ENCODE data around the gene NHLRC2. TPM values are rescaled to one million over a fixed set of nuclear protein-coding genes. Genes with fewer than 3 reads are reported as not detected.

The NHLRC2 gene
- total and polyA plus RNA-seq, 9 donors, result 5.8 to 71.7 (median 43.8) TPM

DNA sequence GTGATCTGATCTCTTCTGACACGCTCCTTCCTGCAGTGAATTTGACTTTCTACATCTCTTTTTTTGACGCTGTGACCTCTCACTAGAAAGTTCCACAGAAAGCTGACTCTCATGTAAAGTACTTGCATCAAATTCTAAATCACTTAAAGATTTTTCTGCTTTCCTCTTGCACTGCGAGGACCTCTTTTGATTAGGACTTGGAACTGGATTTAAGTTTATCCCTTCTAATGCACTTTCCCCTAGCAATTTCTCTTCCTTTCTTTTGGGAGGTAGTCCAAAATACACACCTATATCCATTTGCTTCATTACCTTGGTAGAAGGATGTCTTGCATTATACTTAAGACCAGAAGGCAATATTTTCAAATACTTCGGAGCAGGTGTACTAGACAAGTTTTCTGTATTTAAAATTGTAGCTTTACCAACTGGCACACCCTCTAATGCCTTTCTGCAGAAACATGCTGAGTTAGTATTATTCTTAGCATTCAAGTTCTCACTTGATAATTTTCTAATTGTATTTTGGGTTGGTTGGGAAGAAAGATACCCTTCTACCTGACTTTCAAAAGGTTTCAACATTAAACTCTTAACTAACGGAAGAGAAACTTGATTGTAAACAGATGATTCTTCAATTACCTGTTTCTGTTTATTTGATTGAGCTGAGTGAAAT is 5.2 kb upstream of the NHLRC2 start:
- DNase-seq, result no peak
- WGBS, 3 donors, result 95 to 97% (median 97%) methylated on average over 5 of the region's 5 CpGs
- Histone ChIP-seq H3K27me3 (no peaks in the 10 kb centered on the region), H3K36me3 (no peaks in the 10 kb centered on the region), H3K4me1 (ENCODE audit: insufficient read depth) (peaks cover 7% of the 10 kb centered on the region), H3K27ac (no peak overlapping the region), H3K9me3 (no peaks in the 10 kb centered on the region), H3K4me3 (no peak overlapping the region)
- TF ChIP-seq EP300 (IDR thresholded peaks at IDR 0.05) (no peak), POLR2A (IDR thresholded peaks at IDR 0.05) (no peak)
- TF ChIP-seq, protein P1, sequence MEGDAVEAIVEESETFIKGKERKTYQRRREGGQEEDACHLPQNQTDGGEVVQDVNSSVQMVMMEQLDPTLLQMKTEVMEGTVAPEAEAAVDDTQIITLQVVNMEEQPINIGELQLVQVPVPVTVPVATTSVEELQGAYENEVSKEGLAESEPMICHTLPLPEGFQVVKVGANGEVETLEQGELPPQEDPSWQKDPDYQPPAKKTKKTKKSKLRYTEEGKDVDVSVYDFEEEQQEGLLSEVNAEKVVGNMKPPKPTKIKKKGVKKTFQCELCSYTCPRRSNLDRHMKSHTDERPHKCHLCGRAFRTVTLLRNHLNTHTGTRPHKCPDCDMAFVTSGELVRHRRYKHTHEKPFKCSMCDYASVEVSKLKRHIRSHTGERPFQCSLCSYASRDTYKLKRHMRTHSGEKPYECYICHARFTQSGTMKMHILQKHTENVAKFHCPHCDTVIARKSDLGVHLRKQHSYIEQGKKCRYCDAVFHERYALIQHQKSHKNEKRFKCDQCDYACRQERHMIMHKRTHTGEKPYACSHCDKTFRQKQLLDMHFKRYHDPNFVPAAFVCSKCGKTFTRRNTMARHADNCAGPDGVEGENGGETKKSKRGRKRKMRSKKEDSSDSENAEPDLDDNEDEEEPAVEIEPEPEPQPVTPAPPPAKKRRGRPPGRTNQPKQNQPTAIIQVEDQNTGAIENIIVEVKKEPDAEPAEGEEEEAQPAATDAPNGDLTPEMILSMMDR (IDR thresholded peaks at IDR 0.05), result no peak
- intact Hi-C loops (cut with DNase I), result no loop called here

DNA sequence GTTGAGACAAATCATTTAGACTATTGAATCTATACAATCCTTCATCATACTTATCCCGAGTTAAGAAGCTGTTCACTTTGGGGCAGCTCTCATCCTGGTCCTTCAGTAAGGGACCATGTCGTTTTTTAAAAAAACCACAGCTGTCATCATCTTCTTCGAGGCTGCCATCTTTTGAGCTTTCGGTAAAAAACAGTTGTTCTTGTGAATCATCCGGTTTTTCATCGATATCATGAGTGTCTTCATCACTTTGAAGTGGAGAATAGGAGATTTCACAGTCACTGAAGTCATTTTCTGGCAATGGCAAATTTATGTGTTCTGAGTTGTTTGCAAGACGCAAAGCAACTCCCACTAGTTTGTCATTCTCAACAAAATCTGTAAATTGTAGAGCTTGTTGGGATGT is 4.5 kb upstream of the NHLRC2 start:
- H3K36me3 ChIP-seq, result no peaks in the 10 kb centered on the region
- DNase-seq, result no peak
- no peak overlapping the region for H3K4me3 ChIP-seq
- WGBS, 3 donors, result 94 to 96% (median 95%) methylated on average over 7 of the region's 7 CpGs
- intact Hi-C loops (cut with DNase I), result no loop called here
- no peaks in the 10 kb centered on the region for H3K27me3 ChIP-seq
- no peak overlapping the region for H3K27ac ChIP-seq
- TF ChIP-seq POLR2A (IDR thresholded peaks at IDR 0.05) (no peak), EP300 (IDR thresholded peaks at IDR 0.05) (no peak)
- TF ChIP-seq, protein P1 (IDR thresholded peaks at IDR 0.05), result no peak
- no peaks in the 10 kb centered on the region for H3K9me3 ChIP-seq
- peaks cover 7% of the 10 kb centered on the region for H3K4me1 ChIP-seq (ENCODE audit: insufficient read depth)

DNA sequence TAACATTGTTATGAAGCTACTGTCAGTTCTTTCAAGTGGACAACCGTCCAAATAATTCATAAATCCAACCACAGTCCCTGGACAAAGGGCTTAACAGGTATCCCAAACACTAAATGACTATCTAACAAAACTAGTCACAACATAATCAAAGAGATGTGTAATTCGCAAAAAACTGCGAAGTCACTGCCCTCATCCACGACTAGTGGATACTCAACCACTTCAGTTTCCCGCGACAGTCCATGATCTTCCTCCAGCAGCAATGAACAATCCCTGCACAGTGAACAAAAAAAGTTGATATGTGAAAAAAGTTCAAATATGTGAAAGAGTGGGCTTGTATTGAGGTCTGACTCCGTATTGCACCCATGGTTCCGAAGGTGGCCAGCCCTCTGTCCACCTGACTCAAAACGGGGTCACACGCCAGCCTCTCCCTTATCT is 866 bp upstream of the NHLRC2 start:
- Histone ChIP-seq H3K9me3 (no peaks in the 10 kb centered on the region), H3K27me3 (no peaks in the 10 kb centered on the region), H3K4me1 (ENCODE audit: insufficient read depth) (peaks cover 6% of the 10 kb centered on the region), H3K4me3 (peak overlapping the region; percentile 90), H3K27ac (peak overlapping the region; percentile 83), H3K36me3 (no peaks in the 10 kb centered on the region)
- TF ChIP-seq POLR2A (IDR thresholded peaks at IDR 0.05) (no peak), EP300 (IDR thresholded peaks at IDR 0.05) (no peak)
- TF ChIP-seq, protein P1 (IDR thresholded peaks at IDR 0.05), result no peak
- no peak for DNase-seq
- 18 to 25% (median 24%) methylated on average over 10 of the region's 10 CpGs for WGBS, 3 donors
- intact Hi-C loops (cut with DNase I), result no loop called here

DNA sequence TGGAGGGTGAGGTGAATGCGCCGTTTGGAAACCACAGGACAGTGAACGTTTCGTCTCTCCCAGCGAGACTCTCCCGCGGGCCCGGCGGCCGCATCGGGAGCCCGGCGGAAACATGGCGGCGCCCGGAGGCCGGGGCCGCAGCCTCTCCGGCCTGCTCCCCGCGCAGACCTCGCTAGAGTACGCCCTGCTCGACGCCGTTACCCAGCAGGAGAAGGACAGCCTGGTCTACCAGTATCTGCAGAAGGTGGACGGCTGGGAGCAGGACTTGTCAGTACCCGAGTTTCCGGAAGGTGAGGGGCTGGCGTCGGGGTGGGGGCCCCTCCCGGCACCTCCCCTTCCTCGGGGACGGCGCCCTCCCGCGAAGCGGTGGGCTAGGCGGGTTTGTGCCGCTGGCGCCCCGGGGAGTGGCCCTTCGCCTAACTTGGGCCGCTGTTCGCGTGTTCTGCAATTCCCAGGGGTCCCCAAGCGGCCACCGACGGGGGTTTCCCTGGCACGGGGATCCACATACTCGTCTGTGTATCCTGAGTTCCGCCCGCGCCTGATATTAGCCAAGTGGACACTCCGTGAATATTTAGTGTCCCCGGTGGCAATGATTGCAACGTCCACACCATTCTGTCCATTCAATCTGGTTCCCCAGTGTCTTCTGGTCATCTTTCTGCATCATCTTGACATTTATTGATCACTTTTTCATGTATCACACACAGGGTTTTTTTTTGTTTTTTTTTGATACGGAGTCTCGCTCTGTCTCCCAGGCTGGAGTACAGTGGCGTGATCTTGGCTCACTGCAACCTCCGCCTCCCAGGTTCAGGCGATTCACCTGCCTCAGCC is 514 bp downstream of the NHLRC2 start:
- Histone ChIP-seq H3K36me3 (no peaks in the 10 kb centered on the region), H3K27ac (peak overlapping the region; percentile 83), H3K9me3 (no peaks in the 10 kb centered on the region), H3K4me1 (ENCODE audit: insufficient read depth) (peaks cover 6% of the 10 kb centered on the region), H3K4me3 (peak overlapping the region; percentile 90), H3K27me3 (no peaks in the 10 kb centered on the region)
- peak in 4 of 5 donors; percentile 51 to 75 (median 60) for DNase-seq
- intact Hi-C loops (cut with DNase I), result no loop called here
- WGBS, 3 donors, result 0 to 1% (median 0%) methylated on average over 55 to 62 of the region's 62 CpGs
- TF ChIP-seq, protein P1 (IDR thresholded peaks at IDR 0.05), result peak in 1 of 3 donors; percentile 21
- no peak for TF ChIP-seq POLR2A (IDR thresholded peaks at IDR 0.05)
- no peak for TF ChIP-seq EP300 (IDR thresholded peaks at IDR 0.05)

All from ovary (tissue), 9 donors.